GM18907 (cell line): ENCODE measurements around the gene DOCK11.
"Not testable (repeated sequence)": the region's sequence is repeated elsewhere in the genome, so short reads cannot be mapped to it uniquely, and the experiment has no call there.

Source experiments
- ATAC-seq: cut with Tn5 transposase; IDR thresholded peaks from one replicate; pipeline ENCODE4 v1.9.1; 2021; ENCODE audit warnings: mild to moderate bottlenecking, moderate library complexity; ENCODE audit not compliant: unreplicated experiment

DOCK11 gene

GRCh38 chrX:118729042-118729652 is 233.5 kb downstream of the DOCK11 start:
- no peak for ATAC-seq

GRCh38 chrX:118730500-118731247 is 235.1 kb downstream of the DOCK11 start:
- no peak for ATAC-seq

- not testable (repeated sequence) for ATAC-seq
Measured at GRCh38 chrX:118732551-118732950, 236.9 kb downstream of the DOCK11 start.

GRCh38 chrX:118734909-118735308 is 239.3 kb downstream of the DOCK11 start:
- ATAC-seq, result no peak
